WERI-Rb-1 (cell line): ENCODE results near the gene SIK3.

Experiments used
- DNase-seq: peaks from one replicate; pipeline ENCODE4 v3.0.0-alpha.2; 2020
- H3K27ac ChIP-seq: fragments of 250-450 bp; sonication (Bioruptor Pico); 2 replicates; pipeline ENCODE4 v1.5.1; 2020; ENCODE audit warnings: mild to moderate bottlenecking, moderate library complexity
- H3K27me3 ChIP-seq: fragments of 250-450 bp; sonication (Bioruptor Pico); 2 replicates; pipeline ENCODE4 v1.5.1; 2021; ENCODE audit warnings: mild to moderate bottlenecking, low read depth, moderate library complexity; ENCODE audit not compliant: insufficient read depth, severe bottlenecking
- H3K36me3 ChIP-seq: fragments of 250-450 bp; sonication (Bioruptor Pico); 2 replicates; pipeline ENCODE4 v1.5.1; 2020; ENCODE audit warnings: mild to moderate bottlenecking, moderate library complexity
- H3K4me3 ChIP-seq: 2 replicates; pipeline ENCODE4 v1.5.1; 2011; ENCODE audit warnings: low read depth, mild to moderate bottlenecking, control low read depth, low read length
- H3K9me3 ChIP-seq: fragments of 250-450 bp; sonication (Bioruptor Pico); 2 replicates; pipeline ENCODE4 v1.5.1; 2021; ENCODE audit warnings: mild to moderate bottlenecking, moderate library complexity; ENCODE audit not compliant: severe bottlenecking
- CTCF ChIP-seq: IDR thresholded peaks from 2 replicates; pipeline ENCODE4 v1.5.1; 2011; ENCODE audit warnings: low read depth, mild to moderate bottlenecking, control low read depth, inconsistent platforms, low read length

SIK3 gene

GRCh38 chr11:116969694-116970093, 128.5 kb downstream of the SIK3 start:
- Histone ChIP-seq H3K27me3 (no peaks in the 10 kb centered on the region), H3K4me3 (no peak overlapping the region), H3K9me3 (no peaks in the 10 kb centered on the region), H3K36me3 (no peaks in the 10 kb centered on the region), H3K27ac (no peak overlapping the region)
- DNase-seq = no peak
- no peak for TF ChIP-seq CTCF

DNA sequence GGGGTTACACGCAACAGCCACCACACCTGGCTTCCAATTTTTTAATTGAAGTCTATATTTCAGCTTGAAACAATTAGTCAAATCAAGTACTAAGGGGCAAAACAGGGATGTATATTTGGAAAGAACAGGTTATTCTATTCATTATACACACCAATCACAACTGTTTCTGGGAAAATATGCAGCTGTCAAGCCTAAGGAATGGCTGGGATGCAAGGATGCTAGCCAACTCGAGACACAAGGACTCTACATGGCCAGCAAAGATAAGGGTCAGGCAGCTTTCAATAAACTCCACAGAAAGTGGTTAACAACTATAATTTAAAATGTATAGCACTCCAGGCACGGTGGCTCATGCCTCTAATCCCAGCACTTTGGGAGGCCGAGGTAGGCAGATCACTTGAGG, 134.0 kb downstream of the SIK3 start:
- no peak overlapping the region for H3K27ac ChIP-seq
- no peak for DNase-seq
- no peak for TF ChIP-seq CTCF
- no peaks in the 10 kb centered on the region for H3K9me3 ChIP-seq
- H3K27me3 ChIP-seq = no peaks in the 10 kb centered on the region
- H3K36me3 ChIP-seq = no peaks in the 10 kb centered on the region
- no peak overlapping the region for H3K4me3 ChIP-seq

- DNase-seq = no peak
- H3K4me3 ChIP-seq = no peak overlapping the region
- no peak for TF ChIP-seq CTCF
- no peaks in the 10 kb centered on the region for H3K27me3 ChIP-seq
- no peaks in the 10 kb centered on the region for H3K9me3 ChIP-seq
- no peaks in the 10 kb centered on the region for H3K36me3 ChIP-seq
- no peak overlapping the region for H3K27ac ChIP-seq
These were observed 134.4 kb downstream of the SIK3 start for GRCh38 chr11:116963813-116964212.

GRCh38 chr11:116962108-116962507, 136.1 kb downstream of the SIK3 start:
- Histone ChIP-seq H3K9me3 (no peaks in the 10 kb centered on the region), H3K36me3 (no peaks in the 10 kb centered on the region), H3K4me3 (no peak overlapping the region), H3K27me3 (no peaks in the 10 kb centered on the region), H3K27ac (no peak overlapping the region)
- TF ChIP-seq CTCF = no peak
- no peak for DNase-seq

- H3K9me3 ChIP-seq = no peaks in the 10 kb centered on the region
- no peaks in the 10 kb centered on the region for H3K36me3 ChIP-seq
- H3K27ac ChIP-seq = no peak overlapping the region
- H3K27me3 ChIP-seq = no peaks in the 10 kb centered on the region
- no peak for DNase-seq
- TF ChIP-seq CTCF = no peak
- no peak overlapping the region for H3K4me3 ChIP-seq
These were observed 137.3 kb downstream of the SIK3 start for GRCh38 chr11:116960930-116961329.

GRCh38 chr11:116958246-116958645, 140.0 kb downstream of the SIK3 start:
- TF ChIP-seq CTCF = no peak
- Histone ChIP-seq H3K27me3 (no peaks in the 10 kb centered on the region), H3K36me3 (peaks cover 4% of the 10 kb centered on the region; the same call in 1 of the 2 replicates), H3K4me3 (no peak overlapping the region), H3K27ac (no peak overlapping the region), H3K9me3 (no peaks in the 10 kb centered on the region)
- DNase-seq = no peak
